Lung (tissue), 12 donors: ENCODE data around the gene C17orf107. TPM values are rescaled to one million over a fixed set of nuclear protein-coding genes. Genes with fewer than 3 reads are reported as not detected.

Experiments used
- ATAC-seq: fragments of 200-7000 bp; cut with Tn5 transposase; one replicate; pipeline ENCODE4 v1.9.1; 2020; ENCODE audit warnings: moderate number of reproducible peaks; ENCODE audit not compliant: insufficient read depth, low FRiP score
- DNase-seq, 3 donors: peaks; one replicate each; pipeline ENCODE4 v3.0.0-alpha.2; 2013 to 2017
- H3K27ac ChIP-seq, 2 donors: one replicate each; pipeline ENCODE4 v1.5.1; 2013; ENCODE audit warnings: mild to moderate bottlenecking in 2 of 2, moderate library complexity in 2 of 2, control low read depth in 1 of 2, inconsistent platforms in 1 of 2, low read depth in 1 of 2, low read length in 1 of 2
- H3K27me3 ChIP-seq, 3 donors: one replicate each; pipeline ENCODE4 v1.5.1; 2013; ENCODE audit warnings: low read length in 2 of 3; ENCODE audit not compliant: control insufficient read depth in 3 of 3, insufficient read depth in 3 of 3
- H3K36me3 ChIP-seq, 4 donors: one replicate each; pipeline ENCODE4 v1.5.1; 2013; ENCODE audit warnings: low read length in 4 of 4, mild to moderate bottlenecking in 1 of 4, moderate library complexity in 1 of 4; ENCODE audit not compliant: control insufficient read depth in 4 of 4, insufficient read depth in 4 of 4
- H3K4me1 ChIP-seq, 5 donors: one replicate each; pipeline ENCODE4 v1.5.1; 2013; ENCODE audit warnings: low read length in 5 of 5, mild to moderate bottlenecking in 2 of 5, moderate library complexity in 1 of 5; ENCODE audit not compliant: control insufficient read depth in 5 of 5, insufficient read depth in 5 of 5
- H3K4me3 ChIP-seq: one replicate; pipeline ENCODE4 v1.5.1; 2013; ENCODE audit warnings: mild to moderate bottlenecking, control low read depth, moderate library complexity
- H3K9ac ChIP-seq, 2 donors: one replicate each; pipeline ENCODE4 v1.5.1; 2013; ENCODE audit warnings: low read length in 2 of 2, control low read depth in 1 of 2; ENCODE audit not compliant: insufficient read depth in 1 of 2
- H3K9me3 ChIP-seq, 4 donors: one replicate each; pipeline ENCODE4 v1.5.1; 2013; ENCODE audit warnings: low read length in 3 of 4, mild to moderate bottlenecking in 1 of 4, moderate library complexity in 1 of 4; ENCODE audit not compliant: control insufficient read depth in 4 of 4, insufficient read depth in 3 of 4
- CTCF ChIP-seq: IDR thresholded peaks from 2 replicates; pipeline ENCODE4 v1.5.1; 2012; ENCODE audit warnings: mild to moderate bottlenecking; ENCODE audit errors: control extremely low read depth, extremely low read depth
- WGBS, 2 donors: extraction: QIAGEN DNeasy Blood & Tissue Kit; methylation state at CpG; one replicate each; pipeline ENCODE4 v1.1.7; 2013; 5-methylcytosine and 5-hydroxymethylcytosine counted together
- polyA plus RNA-seq, 2 donors: library from polyadenylated mRNA; stranded (reverse); fragments of 200-250 nt; gene quantifications; one replicate each; pipeline ENCODE4 v1.2.1, GENCODE V29; 2013
- total RNA-seq, 2 donors: library from RNA; depleted of rRNA in 1 of 2; stranded (reverse); fragments of >200 nt in 1 of 2; gene quantifications; one replicate each; pipeline ENCODE4 v1.2.1, GENCODE V29; 2014 to 2021
- donor health status: control.
- donor health status: control.
- donor health status: Bipolar disorder and iron deficiency.
- donor health status: healthy.
- donor health status: DM: yes; HTN: yes; CAD: no.

Gene C17orf107
- total and polyA plus RNA-seq, 4 donors = 1.3 to 4.5 (median 2.8) TPM

DNA sequence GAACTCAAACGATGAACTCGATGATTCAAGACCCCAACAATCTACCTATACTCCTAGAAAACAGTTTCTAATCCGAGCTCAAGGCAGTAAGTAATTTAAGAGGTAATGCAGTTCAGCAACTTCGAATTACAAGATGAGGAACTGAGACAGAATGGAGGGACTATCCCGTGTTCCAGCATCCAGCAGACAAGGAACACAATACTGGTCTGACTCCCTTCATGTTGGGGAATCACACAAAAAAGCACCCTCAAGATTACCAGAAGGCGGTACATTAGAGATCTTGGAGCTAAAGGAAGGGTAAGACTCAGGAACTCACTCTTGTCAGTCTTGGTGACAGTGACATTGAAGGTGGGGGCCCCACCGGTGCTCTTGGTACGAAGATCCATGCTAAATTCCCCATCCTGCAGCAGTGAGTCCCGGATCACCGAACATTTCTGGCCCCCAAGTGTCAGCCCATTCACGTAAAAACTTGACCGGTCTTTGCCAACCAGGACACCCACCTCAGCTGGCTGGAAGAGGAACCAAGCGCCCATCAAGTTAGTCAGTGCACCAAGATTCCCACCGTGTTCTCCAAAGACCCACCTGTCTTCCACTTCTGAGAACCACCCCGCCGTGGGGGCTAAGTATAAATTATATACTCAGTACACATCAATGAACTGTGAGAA lies 47.1 kb downstream of the C17orf107 start:
- WGBS, 2 donors = 23% methylated on average over 16 of the region's 16 CpGs
- peaks cover 12 to 32% (median 27%) of the 10 kb centered on the region in 4 donors for H3K36me3 ChIP-seq

DNA sequence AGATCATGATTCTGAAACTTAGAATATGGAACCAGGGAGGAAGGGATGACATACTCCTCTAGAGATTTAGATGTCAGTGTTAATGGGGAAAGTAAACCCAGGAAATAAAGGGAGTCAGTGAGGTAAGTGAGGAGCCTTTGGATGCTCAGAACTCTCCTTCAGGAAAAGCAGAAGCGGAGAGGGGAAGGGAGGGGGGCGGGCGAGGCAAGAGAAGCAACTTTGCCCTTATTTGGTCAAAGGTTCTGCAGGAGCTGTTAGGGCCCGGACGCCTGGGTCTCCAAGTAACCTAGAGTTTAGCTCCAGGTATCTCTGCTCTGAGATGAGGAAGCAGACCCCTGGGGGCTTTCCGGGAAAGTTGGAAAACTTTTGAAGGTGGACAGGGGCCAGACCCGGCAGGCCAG lies 47.7 kb downstream of the C17orf107 start:
- H3K9me3 ChIP-seq = no peaks in the 10 kb centered on the region
- peaks cover 2 to 26% (median 17%) of the 10 kb centered on the region in 5 donors for H3K4me1 ChIP-seq
- peak overlapping the region; percentile 67 for H3K4me3 ChIP-seq
- H3K27me3 ChIP-seq = no peaks in the 10 kb centered on the region
- peaks cover 12 to 32% (median 27%) of the 10 kb centered on the region in 4 donors for H3K36me3 ChIP-seq
- peak in 2 of 3 donors; percentile 10 to 11 for DNase-seq
- peak overlapping the region; percentile 73 to 87 for H3K27ac ChIP-seq
- TF ChIP-seq CTCF = no peak
- peak overlapping the region in 1 of 2 donors; percentile 11 for H3K9ac ChIP-seq
- ATAC-seq = no peak
- 0 to 1% methylated on average over 7 of the region's 7 CpGs for WGBS, 2 donors

More for the DNA sequence above, 47.1 kb downstream of the C17orf107 start:
- peak overlapping the region in 1 of 2 donors; percentile 11 for H3K9ac ChIP-seq
- H3K4me1 ChIP-seq = peaks cover 2 to 28% (median 14%) of the 10 kb centered on the region in 5 donors
- H3K27ac ChIP-seq = peak overlapping the region; percentile 38 to 73
- no peaks in the 10 kb centered on the region for H3K9me3 ChIP-seq
- no peak for TF ChIP-seq CTCF
- ATAC-seq (no peak), DNase-seq (no peak)
- no peaks in the 10 kb centered on the region for H3K27me3 ChIP-seq
- peak overlapping the region; percentile 67 for H3K4me3 ChIP-seq

GRCh38 chr17:4947411-4948165 lies 48.3 kb downstream of the C17orf107 start:
- Histone ChIP-seq H3K9ac (peak overlapping the region in 1 of 2 donors; percentile 37), H3K4me1 (peaks cover 2 to 26% (median 18%) of the 10 kb centered on the region in 5 donors), H3K27me3 (no peaks in the 10 kb centered on the region), H3K9me3 (no peaks in the 10 kb centered on the region), H3K36me3 (peaks cover 11 to 28% (median 25%) of the 10 kb centered on the region in 4 donors), H3K27ac (peak overlapping the region; percentile 91 to 99), H3K4me3 (peak overlapping the region; percentile 100)
- TF ChIP-seq CTCF = no peak
- ATAC-seq = peak; percentile 32
- DNase-seq = peak; percentile 73 to 80 (median 75)
- 1% methylated on average over 40 to 56 of the region's 56 CpGs for WGBS, 2 donors
